Colonic mucosa (tissue), 4 donors: ENCODE data around the gene TEAD2. TPM values are rescaled to one million over a fixed set of nuclear protein-coding genes. Genes with fewer than 3 reads are reported as not detected.
A peak's percentile ranks its signal among the peaks of the same experiment; 100 is the strongest.

Experiments used
- DNase-seq: peaks from one replicate; pipeline ENCODE4 v3.0.0-alpha.2; 2020
- H3K27ac ChIP-seq: fragments of 200-600 bp; one replicate; pipeline ENCODE4 v1.8.0; 2021
- H3K27me3 ChIP-seq: fragments of 200-600 bp; one replicate; pipeline ENCODE4 v1.8.0; 2021
- H3K36me3 ChIP-seq: fragments of 200-600 bp; one replicate; pipeline ENCODE4 v1.8.0; 2021
- H3K4me1 ChIP-seq: fragments of 200-600 bp; one replicate; pipeline ENCODE4 v1.8.0; 2021; ENCODE audit warnings: mild to moderate bottlenecking
- H3K4me3 ChIP-seq: fragments of 200-600 bp; one replicate; pipeline ENCODE4 v1.8.0; 2021
- H3K9ac ChIP-seq, 2 donors: one replicate each; pipeline ENCODE4 v1.7.0; 2013; ENCODE audit warnings: control low read depth in 2 of 2, low read depth in 2 of 2, low read length in 2 of 2
- H3K9me3 ChIP-seq: fragments of 200-600 bp; one replicate; pipeline ENCODE4 v1.8.0; 2021
- intact Hi-C: fragments of 100-400 bp; cut with DNase I; formaldehyde crosslinking; loops from one replicate; pipeline ENCODE4 v1.14.1; 2022
- total RNA-seq, 2 donors: library from RNA; stranded (reverse); fragmentation: NEBNext Ultra II Directional in 1 of 2; extraction: Animal tissue kit (Norgen Biotek cat#: 25700) in 1 of 2; gene quantifications; one replicate each; pipeline ENCODE4 v1.2.1, GENCODE V29; 2021
- TF ChIP-seq, protein P1 (sequence below): fragments of 200-600 bp; IDR thresholded peaks from one replicate; pipeline ENCODE4 v1.8.0; 2022; ENCODE audit warnings: antibody characterized with exemption, mild to moderate bottlenecking
- donor health status: healthy.
- donor health status: DM: no; HTN: no; CAD: no.
- donor health status: DM: no; HTN: no; CAD: no.

TEAD2 gene
- total RNA-seq, 2 donors from 2014 or later: 17.0 to 17.7 TPM

DNA sequence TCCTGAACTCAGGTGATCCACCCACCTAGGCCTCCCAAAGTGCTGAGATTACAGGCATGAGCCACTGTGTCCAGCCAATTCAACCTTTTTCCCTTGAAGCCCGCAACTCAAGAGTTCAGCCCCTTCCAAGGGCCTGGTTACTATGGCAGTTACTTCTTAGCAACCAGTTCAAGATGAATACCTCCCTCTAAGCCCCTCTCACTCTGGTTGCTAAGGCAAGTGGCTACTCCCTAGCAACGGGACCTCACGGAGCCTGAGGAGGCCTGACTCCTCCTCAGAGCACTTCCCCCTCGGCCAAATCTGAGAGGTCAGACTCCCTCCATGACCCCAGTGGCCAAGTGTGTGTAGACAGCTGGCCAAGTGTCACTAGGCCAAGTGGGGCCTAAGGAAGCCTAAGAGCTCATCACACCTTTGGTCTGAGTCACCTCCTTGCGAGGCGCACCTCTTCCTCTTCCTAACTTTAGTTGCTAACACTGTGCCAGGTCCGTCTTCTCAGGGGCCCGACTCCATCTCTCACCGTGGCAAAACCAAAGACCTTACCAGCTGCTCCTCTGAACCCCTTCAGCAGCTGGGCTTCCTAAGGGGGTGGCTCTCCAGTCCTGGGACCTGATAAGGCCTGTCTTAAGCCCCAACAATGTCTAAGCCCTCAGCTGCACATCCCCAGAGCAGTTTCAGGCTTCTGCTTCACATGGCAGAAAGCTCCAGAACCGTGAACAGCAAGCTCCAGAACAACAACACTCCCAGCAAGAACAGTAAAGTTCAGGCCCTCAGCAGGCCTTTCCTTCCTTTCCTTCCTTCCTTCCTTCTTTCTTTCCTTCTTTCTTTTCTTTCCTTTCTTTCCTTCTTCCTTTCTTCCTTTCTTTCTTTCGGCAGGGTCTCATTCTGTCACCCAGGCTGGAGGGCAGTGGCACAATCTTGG, 17.5 kb downstream of the TEAD2 start:
- DNase-seq: no peak
- H3K4me1 ChIP-seq: peaks cover 3% of the 10 kb centered on the region
- H3K27me3 ChIP-seq: no peaks in the 10 kb centered on the region
- H3K9ac ChIP-seq: no peak overlapping the region
- intact Hi-C loops: no loop called here
- H3K4me3 ChIP-seq: no peak overlapping the region
- H3K36me3 ChIP-seq: no peaks in the 10 kb centered on the region
- no peak overlapping the region for H3K27ac ChIP-seq
- H3K9me3 ChIP-seq: no peaks in the 10 kb centered on the region
- TF ChIP-seq, protein P1, sequence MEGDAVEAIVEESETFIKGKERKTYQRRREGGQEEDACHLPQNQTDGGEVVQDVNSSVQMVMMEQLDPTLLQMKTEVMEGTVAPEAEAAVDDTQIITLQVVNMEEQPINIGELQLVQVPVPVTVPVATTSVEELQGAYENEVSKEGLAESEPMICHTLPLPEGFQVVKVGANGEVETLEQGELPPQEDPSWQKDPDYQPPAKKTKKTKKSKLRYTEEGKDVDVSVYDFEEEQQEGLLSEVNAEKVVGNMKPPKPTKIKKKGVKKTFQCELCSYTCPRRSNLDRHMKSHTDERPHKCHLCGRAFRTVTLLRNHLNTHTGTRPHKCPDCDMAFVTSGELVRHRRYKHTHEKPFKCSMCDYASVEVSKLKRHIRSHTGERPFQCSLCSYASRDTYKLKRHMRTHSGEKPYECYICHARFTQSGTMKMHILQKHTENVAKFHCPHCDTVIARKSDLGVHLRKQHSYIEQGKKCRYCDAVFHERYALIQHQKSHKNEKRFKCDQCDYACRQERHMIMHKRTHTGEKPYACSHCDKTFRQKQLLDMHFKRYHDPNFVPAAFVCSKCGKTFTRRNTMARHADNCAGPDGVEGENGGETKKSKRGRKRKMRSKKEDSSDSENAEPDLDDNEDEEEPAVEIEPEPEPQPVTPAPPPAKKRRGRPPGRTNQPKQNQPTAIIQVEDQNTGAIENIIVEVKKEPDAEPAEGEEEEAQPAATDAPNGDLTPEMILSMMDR: no peak

DNA sequence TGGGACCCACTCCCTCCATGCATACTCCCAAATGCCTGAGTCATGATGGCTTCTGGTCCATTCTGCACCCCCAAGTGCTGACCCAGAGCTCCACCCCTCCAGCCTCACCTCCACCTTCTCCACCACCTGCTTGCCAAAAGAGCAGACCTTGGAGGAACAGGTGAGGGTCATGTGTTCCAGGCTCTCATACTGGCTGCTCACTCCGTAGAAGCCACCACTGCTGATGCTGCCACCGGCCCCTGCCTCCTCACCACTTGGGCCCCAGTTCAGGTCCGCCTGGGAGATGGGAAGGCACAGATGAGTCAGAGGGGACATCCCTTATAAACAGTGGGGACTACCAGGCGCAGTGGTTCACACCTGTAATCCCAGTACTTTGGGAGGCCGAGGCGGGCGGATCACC, 19.1 kb downstream of the TEAD2 start:
- no peak for DNase-seq

DNA sequence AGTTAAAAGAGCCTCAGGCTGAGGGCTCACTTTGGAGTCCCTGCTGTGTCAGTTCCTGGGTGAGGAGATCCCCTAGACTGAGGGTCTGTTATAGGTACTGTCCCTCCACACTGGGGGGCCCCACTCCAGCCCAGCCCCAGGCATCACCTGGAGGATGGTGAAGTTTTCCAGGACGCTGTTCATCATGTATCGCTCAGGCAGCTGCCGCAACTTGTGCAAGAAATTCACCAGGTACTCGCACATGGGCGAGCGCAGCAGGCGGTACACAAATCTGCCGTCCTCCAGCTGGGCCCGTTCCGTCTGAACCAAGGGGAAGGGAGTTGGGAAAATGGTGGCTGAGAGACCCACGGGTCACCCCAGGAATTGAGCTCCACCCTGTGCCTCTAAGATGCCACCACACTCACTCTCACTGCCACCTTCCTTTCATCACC, 19.9 kb downstream of the TEAD2 start:
- Histone ChIP-seq H3K27ac (no peak overlapping the region), H3K27me3 (no peaks in the 10 kb centered on the region), H3K9me3 (no peaks in the 10 kb centered on the region), H3K4me1 (peaks cover 6% of the 10 kb centered on the region), H3K4me3 (no peak overlapping the region), H3K9ac (no peak overlapping the region), H3K36me3 (no peaks in the 10 kb centered on the region)
- intact Hi-C loops: no loop called here
- no peak for DNase-seq
- TF ChIP-seq, protein P1: no peak

More for the DNA sequence above, 19.1 kb downstream of the TEAD2 start:
- TF ChIP-seq, protein P1: no peak
- no peaks in the 10 kb centered on the region for H3K9me3 ChIP-seq
- no peaks in the 10 kb centered on the region for H3K27me3 ChIP-seq
- intact Hi-C loops: no loop called here
- H3K9ac ChIP-seq: no peak overlapping the region
- H3K4me3 ChIP-seq: no peak overlapping the region
- H3K27ac ChIP-seq: no peak overlapping the region
- peaks cover 6% of the 10 kb centered on the region for H3K4me1 ChIP-seq
- H3K36me3 ChIP-seq: no peaks in the 10 kb centered on the region

DNA sequence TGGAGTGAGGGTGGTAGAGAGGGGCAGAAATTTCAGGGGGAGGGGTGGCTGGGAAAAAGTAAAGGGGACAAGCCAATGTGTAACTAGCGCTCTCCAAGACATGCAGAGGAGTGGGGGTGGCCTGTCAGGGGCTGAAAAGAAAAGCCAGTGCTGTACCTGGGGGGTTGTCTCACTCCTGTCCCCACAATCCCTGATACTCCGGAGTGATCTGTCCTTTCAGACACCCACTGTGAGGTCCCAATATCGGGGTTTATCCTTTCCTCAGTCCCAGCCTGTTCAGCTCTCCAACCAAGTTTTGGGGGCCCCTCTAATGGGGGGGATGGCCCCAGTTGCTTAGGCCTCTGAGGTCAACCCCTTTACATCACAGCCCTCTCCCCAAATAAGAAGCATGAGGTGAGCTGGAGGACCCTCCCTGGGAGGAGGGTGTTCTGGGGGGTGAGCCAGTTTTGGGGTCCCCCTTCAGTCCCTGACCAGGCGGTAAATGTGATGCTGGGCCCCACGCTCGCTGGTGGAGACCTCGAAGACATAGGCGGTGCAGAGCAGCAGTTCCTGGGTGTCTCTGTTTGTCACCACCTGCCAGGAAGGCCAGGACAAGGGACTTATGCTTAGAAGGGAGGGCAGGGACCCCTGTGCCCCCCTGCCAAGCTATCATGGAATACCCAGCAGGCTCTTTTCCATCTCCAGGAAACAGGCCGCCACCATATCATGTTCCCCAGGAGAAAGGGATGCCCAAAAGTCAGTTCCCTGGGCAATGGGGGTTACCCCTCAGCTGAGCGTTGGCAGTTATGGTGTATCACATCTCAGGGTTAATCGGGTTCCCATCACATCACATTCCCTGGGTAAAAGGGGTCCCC, 21.1 kb downstream of the TEAD2 start:
- Histone ChIP-seq H3K9ac (no peak overlapping the region), H3K4me1 (peaks cover 6% of the 10 kb centered on the region), H3K4me3 (no peak overlapping the region), H3K27ac (no peak overlapping the region), H3K27me3 (no peaks in the 10 kb centered on the region), H3K9me3 (no peaks in the 10 kb centered on the region), H3K36me3 (no peaks in the 10 kb centered on the region)
- intact Hi-C loops: no loop called here
- no peak for DNase-seq
- TF ChIP-seq, protein P1: no peak

DNA sequence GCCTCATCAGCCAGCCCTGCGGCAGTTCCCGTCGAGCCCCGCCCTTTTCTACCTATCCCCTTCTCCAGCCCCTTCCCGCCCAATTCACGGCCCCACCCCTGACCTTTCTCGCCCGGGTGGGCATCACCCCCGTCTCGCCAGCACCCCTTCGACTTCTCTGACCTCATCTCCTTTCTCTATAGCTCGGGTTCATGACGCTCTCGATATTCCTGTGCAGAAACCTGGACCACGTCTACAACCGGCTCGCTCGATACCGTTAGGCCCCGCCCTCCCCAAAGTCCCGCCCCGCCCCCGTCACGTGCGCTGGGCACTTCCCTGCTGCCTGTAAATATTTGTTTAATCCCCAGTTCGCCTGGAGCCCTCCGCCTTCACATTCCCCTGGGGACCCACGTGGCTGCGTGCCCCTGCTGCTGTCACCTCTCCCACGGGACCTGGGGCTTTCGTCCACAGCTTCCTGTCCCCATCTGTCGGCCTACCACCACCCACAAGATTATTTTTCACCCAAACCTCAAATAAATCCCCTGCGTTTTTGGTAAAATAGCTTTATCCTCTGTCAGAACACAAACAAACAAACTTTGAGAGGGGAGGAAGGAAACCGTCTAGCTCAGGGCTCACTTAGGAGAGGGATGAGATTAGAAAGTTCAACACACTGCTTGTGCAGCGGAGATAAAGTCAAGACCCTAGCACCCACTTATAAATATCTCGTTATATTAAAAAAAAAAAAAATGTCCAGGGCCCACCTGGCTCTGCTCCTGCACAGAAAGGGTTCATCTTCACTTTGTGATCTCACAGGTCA, 21.9 kb downstream of the TEAD2 start:
- TF ChIP-seq, protein P1: no peak
- DNase-seq: peak; percentile 83
- peak overlapping the region in 1 of 2 donors; percentile 34 for H3K9ac ChIP-seq
- no peaks in the 10 kb centered on the region for H3K9me3 ChIP-seq
- intact Hi-C loops: no loop called here
- no peaks in the 10 kb centered on the region for H3K36me3 ChIP-seq
- peaks cover 6% of the 10 kb centered on the region for H3K4me1 ChIP-seq
- H3K4me3 ChIP-seq: peak overlapping the region; percentile 22
- H3K27ac ChIP-seq: peak overlapping the region; percentile 72
- no peaks in the 10 kb centered on the region for H3K27me3 ChIP-seq
